ENCODE data around the gene DUSP10. TPM values are rescaled to one million over a fixed set of nuclear protein-coding genes. Genes with fewer than 3 reads are reported as not detected.

The DUSP10 gene
- polyA plus RNA-seq, 1 donor from 2014 or later, result 2.0 TPM

DNA sequence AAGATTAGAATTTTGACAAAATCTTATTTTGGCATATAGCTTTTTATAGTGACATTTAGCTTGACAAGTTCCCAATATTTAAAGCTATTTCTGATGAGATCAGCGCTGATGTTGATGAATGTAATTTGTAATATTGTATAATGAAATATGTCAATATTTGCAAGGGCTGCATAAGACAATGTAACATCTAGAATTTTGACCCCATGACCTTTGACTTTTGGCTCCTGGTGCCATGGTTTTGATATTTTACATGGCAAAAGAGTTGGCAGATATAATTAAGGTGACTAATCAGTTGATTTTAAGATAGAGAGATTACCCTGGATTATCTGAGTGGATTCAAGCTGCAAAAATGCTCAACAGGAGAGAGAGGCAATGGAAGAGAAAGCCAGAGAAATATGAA is 63.9 kb downstream of the DUSP10 start:
- no peak overlapping the region for H3K4me3 ChIP-seq (ENCODE audit: low read length)
- H3F3A ChIP-seq (ENCODE audit: insufficient read depth, low read length, poor library complexity, severe bottlenecking), result no peaks in the 10 kb centered on the region
- no peak overlapping the region for H3K4me2 ChIP-seq (ENCODE audit: low read length)
- H3K27ac ChIP-seq (ENCODE audit: low read length), result no peak overlapping the region
- no peaks in the 10 kb centered on the region for H3K36me3 ChIP-seq (ENCODE audit: insufficient read depth, low read length)
- H3K9ac ChIP-seq (ENCODE audit: low read length), result no peak overlapping the region
- no peaks in the 10 kb centered on the region for H3K9me3 ChIP-seq (ENCODE audit: low read length)
- H2AFZ ChIP-seq (ENCODE audit: low read depth, low read length), result no peak overlapping the region
- H3K27me3 ChIP-seq (ENCODE audit: insufficient read depth, low read depth, low read length), result no peaks in the 10 kb centered on the region
- H3K9me2 ChIP-seq (ENCODE audit: insufficient read depth, low read length), result no peaks in the 10 kb centered on the region
- TF ChIP-seq EZH2 (IDR thresholded peaks at IDR 0.05; ENCODE audit: borderline replicate concordance, insufficient read depth, low read length, poor library complexity, severe bottlenecking) (no peak), EP300 (conservative IDR thresholded peaks at IDR 0.05; ENCODE audit: poor library complexity, severe bottlenecking) (no peak), TAF1 (IDR thresholded peaks at IDR 0.05; ENCODE audit: low read depth) (no peak), RAD21 (conservative IDR thresholded peaks at IDR 0.05) (no peak), POLR2AphosphoS5 (IDR thresholded peaks at IDR 0.05) (no peak)
- TF ChIP-seq, protein P1, sequence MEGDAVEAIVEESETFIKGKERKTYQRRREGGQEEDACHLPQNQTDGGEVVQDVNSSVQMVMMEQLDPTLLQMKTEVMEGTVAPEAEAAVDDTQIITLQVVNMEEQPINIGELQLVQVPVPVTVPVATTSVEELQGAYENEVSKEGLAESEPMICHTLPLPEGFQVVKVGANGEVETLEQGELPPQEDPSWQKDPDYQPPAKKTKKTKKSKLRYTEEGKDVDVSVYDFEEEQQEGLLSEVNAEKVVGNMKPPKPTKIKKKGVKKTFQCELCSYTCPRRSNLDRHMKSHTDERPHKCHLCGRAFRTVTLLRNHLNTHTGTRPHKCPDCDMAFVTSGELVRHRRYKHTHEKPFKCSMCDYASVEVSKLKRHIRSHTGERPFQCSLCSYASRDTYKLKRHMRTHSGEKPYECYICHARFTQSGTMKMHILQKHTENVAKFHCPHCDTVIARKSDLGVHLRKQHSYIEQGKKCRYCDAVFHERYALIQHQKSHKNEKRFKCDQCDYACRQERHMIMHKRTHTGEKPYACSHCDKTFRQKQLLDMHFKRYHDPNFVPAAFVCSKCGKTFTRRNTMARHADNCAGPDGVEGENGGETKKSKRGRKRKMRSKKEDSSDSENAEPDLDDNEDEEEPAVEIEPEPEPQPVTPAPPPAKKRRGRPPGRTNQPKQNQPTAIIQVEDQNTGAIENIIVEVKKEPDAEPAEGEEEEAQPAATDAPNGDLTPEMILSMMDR (IDR thresholded peaks at IDR 0.05; ENCODE audit: poor library complexity, severe bottlenecking), result no peak
- no peaks in the 10 kb centered on the region for H4K20me1 ChIP-seq (ENCODE audit: insufficient read depth)
- H3K79me2 ChIP-seq (replicated peaks; ENCODE audit: insufficient read depth, low read length), result no peaks in the 10 kb centered on the region

DNA sequence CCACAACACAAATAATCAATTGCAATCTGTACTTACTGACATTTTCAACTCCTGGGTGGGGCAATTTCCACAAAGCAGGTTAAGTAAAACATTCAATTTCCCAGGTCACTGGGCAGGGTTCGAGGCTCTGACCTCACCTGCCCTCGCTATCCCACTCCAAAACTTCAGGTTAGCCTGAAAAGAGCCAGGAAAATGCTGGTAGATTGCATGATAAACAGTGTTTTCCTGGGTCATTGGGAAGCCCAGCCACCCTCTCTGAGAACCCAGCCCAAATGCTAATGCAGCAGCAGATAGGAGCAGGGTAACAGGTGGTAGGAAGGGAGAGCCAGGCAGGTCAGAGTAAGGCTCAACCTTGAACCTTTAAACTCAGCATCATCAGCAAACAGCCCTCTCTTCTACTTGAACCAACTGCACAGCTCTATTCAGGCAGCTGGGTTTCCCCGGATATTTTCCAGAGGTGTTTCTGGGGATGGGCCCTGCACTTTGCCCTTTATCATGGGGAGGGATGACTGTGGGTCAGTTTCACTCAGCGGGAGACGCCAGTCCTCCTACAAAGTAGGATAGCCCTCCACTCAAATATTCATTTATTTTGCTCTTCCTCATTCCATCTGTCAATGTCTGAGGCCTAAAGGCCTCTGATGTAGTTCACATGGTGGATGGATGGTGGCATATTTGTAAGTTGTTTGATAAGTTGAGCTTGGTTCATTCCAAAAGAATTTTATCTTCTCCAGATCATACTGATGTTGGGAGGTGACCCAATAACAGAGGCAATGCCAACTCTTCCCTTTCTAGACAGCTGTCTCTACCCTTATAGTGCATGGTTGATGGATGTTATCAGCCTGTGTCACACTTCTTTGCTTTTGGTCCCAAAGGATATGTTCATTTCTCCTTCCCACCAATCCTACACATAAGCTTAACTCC is 65.7 kb downstream of the DUSP10 start:
- Histone ChIP-seq H3K79me2 (replicated peaks; ENCODE audit: insufficient read depth, low read length) (no peaks in the 10 kb centered on the region), H3K9ac (ENCODE audit: low read length) (no peak overlapping the region), H3K36me3 (ENCODE audit: insufficient read depth, low read length) (no peaks in the 10 kb centered on the region), H3K9me2 (ENCODE audit: insufficient read depth, low read length) (no peaks in the 10 kb centered on the region), H3F3A (ENCODE audit: insufficient read depth, low read length, poor library complexity, severe bottlenecking) (no peaks in the 10 kb centered on the region), H3K27ac (ENCODE audit: low read length) (no peak overlapping the region), H3K4me3 (ENCODE audit: low read length) (no peak overlapping the region), H3K4me2 (ENCODE audit: low read length) (no peak overlapping the region), H3K27me3 (ENCODE audit: insufficient read depth, low read depth, low read length) (no peaks in the 10 kb centered on the region), H2AFZ (ENCODE audit: low read depth, low read length) (no peak overlapping the region), H3K9me3 (ENCODE audit: low read length) (no peaks in the 10 kb centered on the region), H4K20me1 (ENCODE audit: insufficient read depth) (no peaks in the 10 kb centered on the region)
- TF ChIP-seq TAF1 (IDR thresholded peaks at IDR 0.05; ENCODE audit: low read depth) (no peak), RAD21 (conservative IDR thresholded peaks at IDR 0.05) (no peak), SMC3 (conservative IDR thresholded peaks at IDR 0.05; ENCODE audit: poor library complexity) (no peak), EP300 (conservative IDR thresholded peaks at IDR 0.05; ENCODE audit: poor library complexity, severe bottlenecking) (no peak), POLR2AphosphoS5 (IDR thresholded peaks at IDR 0.05) (no peak), MXI1 (conservative IDR thresholded peaks at IDR 0.05; ENCODE audit: poor library complexity, severe bottlenecking) (no peak), EZH2 (IDR thresholded peaks at IDR 0.05; ENCODE audit: borderline replicate concordance, insufficient read depth, low read length, poor library complexity, severe bottlenecking) (no peak)
- TF ChIP-seq, protein P1 (IDR thresholded peaks at IDR 0.05; ENCODE audit: poor library complexity, severe bottlenecking), result no peak
- TF ChIP-seq, protein P2, sequence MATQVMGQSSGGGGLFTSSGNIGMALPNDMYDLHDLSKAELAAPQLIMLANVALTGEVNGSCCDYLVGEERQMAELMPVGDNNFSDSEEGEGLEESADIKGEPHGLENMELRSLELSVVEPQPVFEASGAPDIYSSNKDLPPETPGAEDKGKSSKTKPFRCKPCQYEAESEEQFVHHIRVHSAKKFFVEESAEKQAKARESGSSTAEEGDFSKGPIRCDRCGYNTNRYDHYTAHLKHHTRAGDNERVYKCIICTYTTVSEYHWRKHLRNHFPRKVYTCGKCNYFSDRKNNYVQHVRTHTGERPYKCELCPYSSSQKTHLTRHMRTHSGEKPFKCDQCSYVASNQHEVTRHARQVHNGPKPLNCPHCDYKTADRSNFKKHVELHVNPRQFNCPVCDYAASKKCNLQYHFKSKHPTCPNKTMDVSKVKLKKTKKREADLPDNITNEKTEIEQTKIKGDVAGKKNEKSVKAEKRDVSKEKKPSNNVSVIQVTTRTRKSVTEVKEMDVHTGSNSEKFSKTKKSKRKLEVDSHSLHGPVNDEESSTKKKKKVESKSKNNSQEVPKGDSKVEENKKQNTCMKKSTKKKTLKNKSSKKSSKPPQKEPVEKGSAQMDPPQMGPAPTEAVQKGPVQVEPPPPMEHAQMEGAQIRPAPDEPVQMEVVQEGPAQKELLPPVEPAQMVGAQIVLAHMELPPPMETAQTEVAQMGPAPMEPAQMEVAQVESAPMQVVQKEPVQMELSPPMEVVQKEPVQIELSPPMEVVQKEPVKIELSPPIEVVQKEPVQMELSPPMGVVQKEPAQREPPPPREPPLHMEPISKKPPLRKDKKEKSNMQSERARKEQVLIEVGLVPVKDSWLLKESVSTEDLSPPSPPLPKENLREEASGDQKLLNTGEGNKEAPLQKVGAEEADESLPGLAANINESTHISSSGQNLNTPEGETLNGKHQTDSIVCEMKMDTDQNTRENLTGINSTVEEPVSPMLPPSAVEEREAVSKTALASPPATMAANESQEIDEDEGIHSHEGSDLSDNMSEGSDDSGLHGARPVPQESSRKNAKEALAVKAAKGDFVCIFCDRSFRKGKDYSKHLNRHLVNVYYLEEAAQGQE (IDR thresholded peaks at IDR 0.05; ENCODE audit: borderline replicate concordance), result no peak
